SU-DHL-6 (cell line): ENCODE measurements around the gene LETM1.

Experiments
- H2AFZ ChIP-seq: fragments of 200-600 bp; sonication (generic); 2 replicates; pipeline ENCODE4 v1.6.1; 2014; ENCODE audit warnings: low read depth, mild to moderate bottlenecking, moderate library complexity, mixed read lengths, antibody characterized with exemption, low read length; ENCODE audit not compliant: severe bottlenecking
- H3F3A ChIP-seq: fragments of 200-600 bp; shearing (Covaris generic); 2 replicates; pipeline ENCODE4 v1.6.0; 2016; ENCODE audit warnings: antibody characterized with exemption, mild to moderate bottlenecking; ENCODE audit not compliant: insufficient read depth
- H3K27ac ChIP-seq: fragments of 200-600 bp; sonication (generic); 2 replicates; pipeline ENCODE4 v1.5.1; 2016; ENCODE audit warnings: low read depth, mild to moderate bottlenecking, low read length, moderate library complexity, mixed read lengths
- H3K27me3 ChIP-seq: fragments of 200-600 bp; sonication (generic), shearing (Covaris generic); 2 replicates; pipeline ENCODE4 v1.6.0; 2014; ENCODE audit warnings: mild to moderate bottlenecking, low read length
- H3K36me3 ChIP-seq: fragments of 200-600 bp; sonication (generic); 2 replicates; pipeline ENCODE4 v1.6.1; 2014; ENCODE audit warnings: mild to moderate bottlenecking, low read length, mixed read lengths
- H3K4me2 ChIP-seq: fragments of 300-600, 200-600 bp; shearing (Covaris generic), sonication (generic); 2 replicates; pipeline ENCODE4 v1.6.0; 2014; ENCODE audit warnings: low read length, low read depth, mild to moderate bottlenecking; ENCODE audit not compliant: poor library complexity, severe bottlenecking
- H3K4me3 ChIP-seq: fragments of 200-600 bp; sonication (generic); 2 replicates; pipeline ENCODE4 v1.5.1; 2014; ENCODE audit warnings: antibody characterized with exemption, low read length, mild to moderate bottlenecking, mixed read lengths; ENCODE audit not compliant: insufficient read depth, poor library complexity, severe bottlenecking
- H3K79me2 ChIP-seq: fragments of 200-600 bp; sonication (generic); 2 replicates; pipeline ENCODE4 v1.6.1; 2014; ENCODE audit warnings: mild to moderate bottlenecking, low read length, moderate library complexity; ENCODE audit not compliant: insufficient read depth
- H3K9ac ChIP-seq: fragments of 200-600 bp; sonication (generic); 2 replicates; pipeline ENCODE4 v1.7.0; 2014; ENCODE audit warnings: mild to moderate bottlenecking, low read length
- H3K9me2 ChIP-seq: fragments of 200-600 bp; sonication (generic); replicated peaks from 2 replicates; pipeline ENCODE4 v1.6.1; 2014; ENCODE audit warnings: low read length; ENCODE audit not compliant: insufficient read depth
- H3K9me3 ChIP-seq: fragments of 200-600 bp; sonication (generic); 2 replicates; pipeline ENCODE4 v1.6.1; 2014; ENCODE audit warnings: low read length, mixed read lengths; ENCODE audit not compliant: insufficient read depth
- H4K20me1 ChIP-seq: fragments of 200-600 bp; sonication (generic); 2 replicates; pipeline ENCODE4 v1.6.1; 2014; ENCODE audit warnings: low read depth, mild to moderate bottlenecking, antibody characterized with exemption, low read length, moderate library complexity, mixed read lengths
- EZH2phosphoT487 ChIP-seq: fragments of 200-600 bp; sonication (generic), shearing (Covaris generic); conservative IDR thresholded peaks from 2 replicates; pipeline ENCODE4 v1.6.1; 2018; ENCODE audit warnings: mild to moderate bottlenecking, antibody characterized with exemption, low read length, moderate library complexity, mixed read lengths
- TF ChIP-seq, protein P1 (sequence below): fragments of 200-600 bp; sonication (generic); IDR thresholded peaks from one replicate; pipeline ENCODE4 v1.5.1; 2017; ENCODE audit warnings: antibody characterized with exemption, mild to moderate bottlenecking, low read length, moderate library complexity; ENCODE audit not compliant: insufficient read depth, poor library complexity, severe bottlenecking

The LETM1 gene

DNA sequence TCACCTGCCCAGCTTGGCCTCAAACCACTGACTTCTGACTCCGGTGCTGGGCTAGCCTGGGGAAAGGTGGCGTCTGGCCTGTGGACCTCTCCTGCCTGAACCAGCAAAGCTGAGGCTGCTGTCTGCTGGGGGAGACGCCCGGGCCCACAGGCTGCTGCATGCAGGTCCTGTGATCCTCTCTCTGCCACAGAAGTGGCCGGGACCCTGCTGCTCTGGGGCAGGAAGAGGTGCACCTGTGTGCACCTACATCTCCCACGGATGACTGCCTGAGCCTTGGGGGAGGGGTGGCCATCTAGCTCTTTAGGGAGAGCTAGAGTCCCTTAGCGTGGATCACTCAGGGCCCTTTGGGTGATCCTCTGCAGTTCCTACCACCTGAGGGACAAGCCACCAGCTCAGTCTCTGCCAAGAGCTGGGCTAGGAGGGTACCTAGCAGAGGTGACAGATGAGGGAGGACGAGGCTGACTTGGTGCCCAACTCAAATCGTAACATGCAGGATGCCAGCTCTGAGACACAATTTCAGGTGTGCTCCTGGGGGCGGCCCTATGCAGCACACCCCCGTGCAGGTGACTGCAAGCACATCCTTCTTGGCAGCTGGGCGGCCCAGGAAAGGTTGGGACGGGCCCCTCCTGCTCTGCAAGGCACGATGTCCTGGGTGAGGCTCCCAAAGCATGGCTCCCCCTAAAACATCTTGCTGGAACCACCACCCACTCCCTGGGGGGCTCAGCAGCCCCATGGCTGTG, 22.5 kb downstream of the LETM1 start:
- no peaks in the 10 kb centered on the region for H3K79me2 ChIP-seq
- H3K9me2 ChIP-seq, result no peaks in the 10 kb centered on the region
- TF ChIP-seq EZH2phosphoT487, result no peak
- TF ChIP-seq, protein P1, sequence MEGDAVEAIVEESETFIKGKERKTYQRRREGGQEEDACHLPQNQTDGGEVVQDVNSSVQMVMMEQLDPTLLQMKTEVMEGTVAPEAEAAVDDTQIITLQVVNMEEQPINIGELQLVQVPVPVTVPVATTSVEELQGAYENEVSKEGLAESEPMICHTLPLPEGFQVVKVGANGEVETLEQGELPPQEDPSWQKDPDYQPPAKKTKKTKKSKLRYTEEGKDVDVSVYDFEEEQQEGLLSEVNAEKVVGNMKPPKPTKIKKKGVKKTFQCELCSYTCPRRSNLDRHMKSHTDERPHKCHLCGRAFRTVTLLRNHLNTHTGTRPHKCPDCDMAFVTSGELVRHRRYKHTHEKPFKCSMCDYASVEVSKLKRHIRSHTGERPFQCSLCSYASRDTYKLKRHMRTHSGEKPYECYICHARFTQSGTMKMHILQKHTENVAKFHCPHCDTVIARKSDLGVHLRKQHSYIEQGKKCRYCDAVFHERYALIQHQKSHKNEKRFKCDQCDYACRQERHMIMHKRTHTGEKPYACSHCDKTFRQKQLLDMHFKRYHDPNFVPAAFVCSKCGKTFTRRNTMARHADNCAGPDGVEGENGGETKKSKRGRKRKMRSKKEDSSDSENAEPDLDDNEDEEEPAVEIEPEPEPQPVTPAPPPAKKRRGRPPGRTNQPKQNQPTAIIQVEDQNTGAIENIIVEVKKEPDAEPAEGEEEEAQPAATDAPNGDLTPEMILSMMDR, result no peak
- no peak overlapping the region for H3K4me3 ChIP-seq
- peak overlapping the region; percentile 5; the same call in 1 of the 2 replicates for H3K9ac ChIP-seq
- no peak overlapping the region; the same call in 1 of the 2 replicates for H3K27ac ChIP-seq
- H3K9me3 ChIP-seq, result no peaks in the 10 kb centered on the region
- H4K20me1 ChIP-seq, result no peaks in the 10 kb centered on the region
- H3K4me2 ChIP-seq, result no peak overlapping the region
- no peak overlapping the region for H2AFZ ChIP-seq
- no peaks in the 10 kb centered on the region for H3K27me3 ChIP-seq
- no peaks in the 10 kb centered on the region; the same call in 1 of the 2 replicates for H3K36me3 ChIP-seq
- H3F3A ChIP-seq, result 0 out of 2 replicates have a peak, but pooled peaks cover 4% of the 10 kb centered on the region

DNA sequence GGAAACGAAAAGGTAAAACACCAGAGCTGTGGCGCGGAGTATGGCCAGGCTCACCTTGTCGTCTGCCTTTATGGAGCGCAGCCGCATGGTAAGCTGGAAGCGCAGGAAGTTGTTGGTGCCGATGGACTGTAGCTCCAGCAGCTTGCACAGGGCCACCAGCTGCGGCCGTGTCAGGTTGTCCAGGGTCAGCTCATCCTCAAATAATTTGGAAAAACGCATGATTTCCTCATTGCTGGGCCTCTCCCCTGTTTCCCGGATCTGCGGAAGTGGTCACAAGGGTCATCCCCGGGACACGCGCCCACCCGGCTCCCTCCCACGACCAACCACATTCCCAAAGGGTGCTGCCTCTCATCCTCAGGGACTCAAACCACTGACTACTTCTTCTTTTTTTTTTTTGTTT, 23.3 kb downstream of the LETM1 start:
- Histone ChIP-seq H2AFZ (no peak overlapping the region), H3F3A (0 out of 2 replicates have a peak, but pooled peaks cover 4% of the 10 kb centered on the region), H3K9me3 (no peaks in the 10 kb centered on the region), H3K9me2 (no peaks in the 10 kb centered on the region), H3K27ac (no peak overlapping the region), H3K79me2 (no peaks in the 10 kb centered on the region), H4K20me1 (no peaks in the 10 kb centered on the region), H3K36me3 (no peaks in the 10 kb centered on the region; the same call in 1 of the 2 replicates), H3K27me3 (no peaks in the 10 kb centered on the region), H3K4me2 (no peak overlapping the region), H3K4me3 (no peak overlapping the region), H3K9ac (no peak overlapping the region)
- TF ChIP-seq EZH2phosphoT487, result no peak
- TF ChIP-seq, protein P1, result no peak

DNA sequence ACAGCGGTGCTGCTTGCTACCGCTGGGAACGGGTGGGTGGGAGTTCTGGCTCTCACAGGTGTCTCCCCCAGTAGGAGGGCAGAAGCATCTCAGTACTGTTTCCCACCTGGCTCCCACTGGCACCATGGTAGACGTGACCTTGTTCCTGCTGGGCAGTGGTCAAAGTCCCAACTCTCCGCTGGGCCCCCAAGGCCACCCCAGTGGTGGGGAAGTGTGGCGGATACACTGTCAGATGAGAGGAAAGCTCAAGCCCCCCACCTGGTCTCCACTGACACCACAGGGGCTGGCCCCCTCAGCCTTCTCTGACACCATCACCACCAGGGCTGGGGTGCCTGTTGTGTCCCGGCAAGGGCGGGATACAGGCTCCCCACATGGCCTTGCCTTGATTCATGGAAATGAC, 24.6 kb downstream of the LETM1 start:
- Histone ChIP-seq H3K27me3 (no peaks in the 10 kb centered on the region), H3K79me2 (no peaks in the 10 kb centered on the region), H3K4me2 (no peak overlapping the region), H3K36me3 (no peaks in the 10 kb centered on the region; the same call in 1 of the 2 replicates), H3K9me3 (no peaks in the 10 kb centered on the region), H3K4me3 (no peak overlapping the region), H4K20me1 (no peaks in the 10 kb centered on the region), H3K9ac (no peak overlapping the region), H3F3A (0 out of 2 replicates have a peak, but pooled peaks cover 4% of the 10 kb centered on the region), H3K27ac (no peak overlapping the region), H3K9me2 (no peaks in the 10 kb centered on the region), H2AFZ (no peak overlapping the region)
- TF ChIP-seq, protein P1, result no peak
- no peak for TF ChIP-seq EZH2phosphoT487
